CD14-positive monocyte (primary cell): ENCODE results near the gene SIX5. TPM values are rescaled to one million over a fixed set of nuclear protein-coding genes. Genes with fewer than 3 reads are reported as not detected.

Experiments
- DNase-seq, 3 donors: peaks; one replicate each; pipeline ENCODE4 v3.0.0-alpha.2; 2011 to 2022
- H2AFZ ChIP-seq: 2 replicates; pipeline ENCODE4 v1.6.0; 2012; ENCODE audit warnings: mild to moderate bottlenecking, low read depth, low read length, inconsistent platforms; ENCODE audit not compliant: insufficient read depth, poor library complexity, severe bottlenecking
- H3K27ac ChIP-seq, 2 donors: 1 replicate in 1 of 2; 2 replicates in 1 of 2; pipeline ENCODE4 v1.5.1; 2012 to 2013; ENCODE audit warnings: low read length in 2 of 2, control low read depth in 1 of 2, inconsistent platforms in 1 of 2, low read depth in 1 of 2, mild to moderate bottlenecking in 1 of 2
- H3K27me3 ChIP-seq, 2 donors: one replicate each; pipeline versions ENCODE4 v1.6.0 to v1.6.1; 2011 to 2013; ENCODE audit warnings: low read length in 2 of 2; ENCODE audit not compliant: control insufficient read depth in 2 of 2, insufficient read depth in 2 of 2
- H3K36me3 ChIP-seq, 2 donors: replicated peaks in 1 of 2; 1 replicate in 1 of 2; 2 replicates in 1 of 2; pipeline versions ENCODE4 v1.5.1 to v1.6.1; 2012 to 2013; ENCODE audit warnings: low read length in 2 of 2, control low read depth in 1 of 2, inconsistent platforms in 1 of 2, mild to moderate bottlenecking in 1 of 2; ENCODE audit not compliant: insufficient read depth in 2 of 2, control insufficient read depth in 1 of 2
- H3K4me1 ChIP-seq, 2 donors: 1 replicate in 1 of 2; 2 replicates in 1 of 2; pipeline versions ENCODE4 v1.5.1 to v1.6.1; 2012 to 2013; ENCODE audit warnings: low read length in 2 of 2, control low read depth in 1 of 2, inconsistent platforms in 1 of 2, mild to moderate bottlenecking in 1 of 2, moderate library complexity in 1 of 2; ENCODE audit not compliant: insufficient read depth in 2 of 2, control insufficient read depth in 1 of 2
- H3K4me2 ChIP-seq: replicated peaks from 2 replicates; pipeline ENCODE3; 2012; ENCODE audit warnings: low read length, moderate library complexity, mild to moderate bottlenecking; ENCODE audit not compliant: poor library complexity, severe bottlenecking; ENCODE audit errors: extremely low read depth
- H3K4me3 ChIP-seq, 3 experiments: fragments of 200-600 bp in 1 of 3; sonication (generic) in 1 of 3; replicated peaks in 1 of 3; 1 replicate in 2 of 3; 2 replicates in 1 of 3; pipeline ENCODE4 v1.5.1; 2011 to 2013; ENCODE audit warnings: low read length in 3 of 3, mild to moderate bottlenecking in 3 of 3, control low read depth in 2 of 3, low read depth in 2 of 3, inconsistent platforms in 1 of 3, moderate library complexity in 1 of 3
- H3K79me2 ChIP-seq: 2 replicates; pipeline ENCODE4 v1.6.0; 2012; ENCODE audit warnings: mild to moderate bottlenecking, control low read depth, inconsistent platforms, low read length, moderate library complexity; ENCODE audit not compliant: insufficient read depth
- H3K9ac ChIP-seq: 2 replicates; pipeline ENCODE4 v1.6.0; 2017; ENCODE audit warnings: low read length, mild to moderate bottlenecking; ENCODE audit not compliant: insufficient read depth, poor library complexity, severe bottlenecking
- H3K9me3 ChIP-seq, 2 donors: replicated peaks in 1 of 2; 1 replicate in 1 of 2; 2 replicates in 1 of 2; pipeline versions ENCODE4 v1.5.1 to v1.6.1; 2012 to 2013; ENCODE audit warnings: low read length in 2 of 2, control low read depth in 1 of 2; ENCODE audit not compliant: control insufficient read depth in 1 of 2, insufficient read depth in 1 of 2
- H4K20me1 ChIP-seq: 2 replicates; pipeline ENCODE4 v1.6.0; 2012; ENCODE audit warnings: mild to moderate bottlenecking, low read length, control low read depth, moderate library complexity; ENCODE audit not compliant: insufficient read depth
- H3K27ac Mint-ChIP-seq, 7 donors: one replicate each; pipeline ENCODE4 v1.8.0; 2020; ENCODE audit warnings: mild to moderate bottlenecking in 7 of 7, mixed read lengths in 7 of 7, moderate library complexity in 6 of 7, inconsistent platforms in 2 of 7
- H3K27me3 Mint-ChIP-seq, 3 donors: one replicate each; pipeline ENCODE4 v1.8.0; 2021 to 2022; ENCODE audit warnings: low read depth in 3 of 3, mild to moderate bottlenecking in 3 of 3, mixed read lengths in 3 of 3, moderate library complexity in 3 of 3, inconsistent platforms in 1 of 3
- H3K36me3 Mint-ChIP-seq, 2 donors: one replicate each; pipeline ENCODE4 v1.8.0; 2020; ENCODE audit warnings: mixed read lengths in 2 of 2, inconsistent platforms in 1 of 2, mild to moderate bottlenecking in 1 of 2
- H3K4me1 Mint-ChIP-seq: one replicate; pipeline ENCODE4 v1.8.0; 2020; ENCODE audit warnings: mild to moderate bottlenecking, mixed read lengths
- H3K4me3 Mint-ChIP-seq, 2 donors: one replicate each; pipeline ENCODE4 v1.8.0; 2020; ENCODE audit warnings: mild to moderate bottlenecking in 2 of 2, mixed read lengths in 2 of 2, moderate library complexity in 1 of 2
- H3K9me3 Mint-ChIP-seq, 7 donors: one replicate each; pipeline ENCODE4 v1.8.0; 2020 to 2022; ENCODE audit warnings: mixed read lengths in 7 of 7, mild to moderate bottlenecking in 6 of 7, moderate library complexity in 6 of 7, inconsistent platforms in 2 of 7
- WGBS: methylation state at CpG from one replicate; pipeline ENCODE4 v1.1.5; 2013; ENCODE audit warnings: missing lambda C conversion rate; ENCODE audit not compliant: insufficient coverage; 5-methylcytosine and 5-hydroxymethylcytosine counted together
- intact Hi-C, 2 donors: fragments of 100-400 bp; cut with micrococcal nuclease; formaldehyde crosslinking; loops; one replicate each; pipeline versions ENCODE4 v1.15.0 to v1.15.1; 2023
- polyA plus RNA-seq, 3 donors: library from polyadenylated mRNA; depleted of rRNA in 1 of 3; unstranded in 2 of 3; stranded (reverse) in 1 of 3; fragments of 300-500 nt in 2 of 3; fragments of >200 nt in 1 of 3; fragmentation: Illumina TruSeq in 2 of 3; gene quantifications; 1 replicate in 2 of 3; 2 replicates in 1 of 3; pipeline ENCODE4 v1.2.3, GENCODE V29; 2012 to 2021
- TF ChIP-seq, protein P1 (sequence below): fragments of 200-600 bp; IDR thresholded peaks from one replicate; pipeline ENCODE4 v1.8.0; 2022; ENCODE audit warnings: antibody characterized with exemption, mild to moderate bottlenecking

Gene SIX5
- polyA plus RNA-seq, 3 donors, result 0.04 TPM; not detected in 2

GRCh38 chr19:45793876-45794275 lies 24.8 kb upstream of the SIX5 start:
- DNase-seq, result peak in 1 of 3 donors; percentile 33
- Mint-ChIP-seq H3K27me3 (peaks cover 85 to 91% (median 91%) of the 10 kb centered on the region in 3 donors), H3K27ac (peak overlapping the region in 3 of 7 donors; percentile 8 to 83 (median 75)), H3K4me3 (peak overlapping the region in 1 of 2 donors; percentile 94), H3K4me1 (peaks cover 34% of the 10 kb centered on the region), H3K36me3 (peaks cover 14 to 19% of the 10 kb centered on the region in 2 donors), H3K9me3 (peaks cover 6 to 55% (median 32%) of the 10 kb centered on the region in 7 donors)
- WGBS, result 16% methylated on average over 4 of the region's 6 CpGs
- no peak overlapping the region for H3K9ac ChIP-seq
- H2AFZ ChIP-seq, result no peak overlapping the region
- intact Hi-C loops, result no loop called here
- H3K4me1 ChIP-seq, result peaks cover 35 to 41% of the 10 kb centered on the region in 2 donors
- no peak overlapping the region for H3K27ac ChIP-seq
- H3K27me3 ChIP-seq, result peaks cover 53 to 77% of the 10 kb centered on the region in 2 donors
- no peaks in the 10 kb centered on the region for H3K36me3 ChIP-seq
- TF ChIP-seq, protein P1, sequence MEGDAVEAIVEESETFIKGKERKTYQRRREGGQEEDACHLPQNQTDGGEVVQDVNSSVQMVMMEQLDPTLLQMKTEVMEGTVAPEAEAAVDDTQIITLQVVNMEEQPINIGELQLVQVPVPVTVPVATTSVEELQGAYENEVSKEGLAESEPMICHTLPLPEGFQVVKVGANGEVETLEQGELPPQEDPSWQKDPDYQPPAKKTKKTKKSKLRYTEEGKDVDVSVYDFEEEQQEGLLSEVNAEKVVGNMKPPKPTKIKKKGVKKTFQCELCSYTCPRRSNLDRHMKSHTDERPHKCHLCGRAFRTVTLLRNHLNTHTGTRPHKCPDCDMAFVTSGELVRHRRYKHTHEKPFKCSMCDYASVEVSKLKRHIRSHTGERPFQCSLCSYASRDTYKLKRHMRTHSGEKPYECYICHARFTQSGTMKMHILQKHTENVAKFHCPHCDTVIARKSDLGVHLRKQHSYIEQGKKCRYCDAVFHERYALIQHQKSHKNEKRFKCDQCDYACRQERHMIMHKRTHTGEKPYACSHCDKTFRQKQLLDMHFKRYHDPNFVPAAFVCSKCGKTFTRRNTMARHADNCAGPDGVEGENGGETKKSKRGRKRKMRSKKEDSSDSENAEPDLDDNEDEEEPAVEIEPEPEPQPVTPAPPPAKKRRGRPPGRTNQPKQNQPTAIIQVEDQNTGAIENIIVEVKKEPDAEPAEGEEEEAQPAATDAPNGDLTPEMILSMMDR, result no peak
- no peak overlapping the region for H3K4me2 ChIP-seq
- H4K20me1 ChIP-seq, result peaks cover 57% of the 10 kb centered on the region
- peaks cover 6 to 16% of the 10 kb centered on the region in 2 donors for H3K9me3 ChIP-seq
- no peak overlapping the region for H3K4me3 ChIP-seq
- no peaks in the 10 kb centered on the region for H3K79me2 ChIP-seq

GRCh38 chr19:45793178-45793564 lies 24.1 kb upstream of the SIX5 start:
- Histone ChIP-seq H3K79me2 (no peaks in the 10 kb centered on the region), H3K27ac (no peak overlapping the region)

More at GRCh38 chr19:45793178-45793564, 24.1 kb upstream of the SIX5 start:
- Mint-ChIP-seq H3K36me3 (peaks cover 20 to 24% of the 10 kb centered on the region in 2 donors), H3K4me3 (peak overlapping the region; percentile 65 to 94), H3K27me3 (peaks cover 85 to 91% (median 91%) of the 10 kb centered on the region in 3 donors), H3K27ac (peak overlapping the region in 3 of 7 donors; percentile 60 to 80 (median 79)), H3K9me3 (peaks cover 6 to 54% (median 28%) of the 10 kb centered on the region in 7 donors), H3K4me1 (peaks cover 33% of the 10 kb centered on the region)
- peak overlapping the region in 1 of 3 experiments; percentile 35 for H3K4me3 ChIP-seq
- peak overlapping the region; percentile 70 for H3K4me2 ChIP-seq
- H3K9ac ChIP-seq, result no peak overlapping the region
- peaks cover 6 to 22% of the 10 kb centered on the region in 2 donors for H3K9me3 ChIP-seq
- WGBS, result 50% methylated on average over 3 of the region's 3 CpGs
- no peaks in the 10 kb centered on the region for H3K36me3 ChIP-seq
- intact Hi-C loops, result no loop called here
- H3K4me1 ChIP-seq, result peaks cover 35 to 41% of the 10 kb centered on the region in 2 donors
- no peak for DNase-seq
- H3K27me3 ChIP-seq, result peaks cover 60 to 80% of the 10 kb centered on the region in 2 donors
- peaks cover 64% of the 10 kb centered on the region for H4K20me1 ChIP-seq
- H2AFZ ChIP-seq, result no peak overlapping the region
- TF ChIP-seq, protein P1, result no peak
